HG03066 (cell line): Measurements from ENCODE around the gene DOHH.

Source experiments
- ATAC-seq: cut with Tn5 transposase; IDR thresholded peaks from one replicate; pipeline ENCODE4 v1.9.1; 2021; ENCODE audit warnings: low read depth; ENCODE audit not compliant: unreplicated experiment

The DOHH gene

GRCh38 chr19:3480383-3481091, 19.9 kb downstream of the DOHH start, which contains the start of gene SMIM24:
SMIM24 (minus strand) TSS chr19:3480525; CDS start chr19:3480463, 62 bp downstream.
- no peak for ATAC-seq

GRCh38 chr19:3479834-3480215, 20.6 kb downstream of the DOHH start:
- no peak for ATAC-seq

GRCh38 chr19:3479177-3479833, 21.2 kb downstream of the DOHH start:
- no peak for ATAC-seq

- no peak for ATAC-seq
These were observed 21.9 kb downstream of the DOHH start for GRCh38 chr19:3478409-3479176.

- ATAC-seq = no peak
These were observed 22.5 kb downstream of the DOHH start for GRCh38 chr19:3477951-3478350.

GRCh38 chr19:3477506-3477905, 23.0 kb downstream of the DOHH start:
- ATAC-seq = no peak

GRCh38 chr19:3476830-3477229, 23.6 kb downstream of the DOHH start:
- ATAC-seq = no peak

GRCh38 chr19:3475449-3475848, 25.0 kb downstream of the DOHH start:
- ATAC-seq = no peak

- ATAC-seq = no peak
These were observed 25.9 kb downstream of the DOHH start for GRCh38 chr19:3474614-3475013.

GRCh38 chr19:3474010-3474409, 26.5 kb downstream of the DOHH start:
- no peak for ATAC-seq

GRCh38 chr19:3471954-3472655, 28.4 kb downstream of the DOHH start:
- ATAC-seq = no peak

- ATAC-seq = no peak
These were observed 29.9 kb downstream of the DOHH start for GRCh38 chr19:3470500-3471128.

- ATAC-seq = no peak
These were observed 30.6 kb downstream of the DOHH start for GRCh38 chr19:3469638-3470499.

- ATAC-seq = no peak
These were observed 32.3 kb downstream of the DOHH start for GRCh38 chr19:3468211-3468610.

- ATAC-seq = no peak
These were observed 32.9 kb downstream of the DOHH start for GRCh38 chr19:3467437-3468198.

GRCh38 chr19:3466635-3467034, 33.8 kb downstream of the DOHH start:
- no peak for ATAC-seq

GRCh38 chr19:3465552-3465951, 34.9 kb downstream of the DOHH start:
- ATAC-seq = no peak

GRCh38 chr19:3464587-3465235, 35.8 kb downstream of the DOHH start:
- no peak for ATAC-seq
